Liver (tissue), 9 donors: ENCODE data around the gene SLC30A3. TPM values are rescaled to one million over a fixed set of nuclear protein-coding genes. Genes with fewer than 3 reads are reported as not detected.

Experiments used
- DNase-seq: peaks from one replicate; pipeline ENCODE4 v3.0.0-alpha.2; 2017; ENCODE audit warnings: low spot score
- H3K27ac ChIP-seq, 2 donors: one replicate each; pipeline ENCODE4 v1.7.0; 2013; ENCODE audit warnings: inconsistent platforms in 2 of 2, low read length in 2 of 2, control low read depth in 1 of 2, low read depth in 1 of 2, mild to moderate bottlenecking in 1 of 2
- H3K27me3 ChIP-seq, 4 donors: one replicate each; pipeline versions ENCODE4 v1.6.1 to v1.7.0; 2013; ENCODE audit warnings: low read length in 3 of 4, inconsistent platforms in 1 of 4, mild to moderate bottlenecking in 1 of 4, moderate library complexity in 1 of 4; ENCODE audit not compliant: control insufficient read depth in 4 of 4, insufficient read depth in 4 of 4
- H3K36me3 ChIP-seq, 4 donors: one replicate each; pipeline versions ENCODE4 v1.6.1 to v1.7.0; 2013; ENCODE audit warnings: low read length in 3 of 4, mild to moderate bottlenecking in 3 of 4, low read depth in 1 of 4, moderate library complexity in 1 of 4; ENCODE audit not compliant: control insufficient read depth in 4 of 4, insufficient read depth in 3 of 4
- H3K4me1 ChIP-seq, 4 donors: one replicate each; pipeline versions ENCODE4 v1.6.1 to v1.7.0; 2013; ENCODE audit warnings: low read length in 3 of 4, mild to moderate bottlenecking in 3 of 4, moderate library complexity in 1 of 4; ENCODE audit not compliant: control insufficient read depth in 4 of 4, insufficient read depth in 4 of 4
- H3K4me3 ChIP-seq, 3 donors: one replicate each; pipeline versions ENCODE4 v1.6.1 to v1.7.0; 2013; ENCODE audit warnings: low read length in 3 of 3, control low read depth in 1 of 3, low read depth in 1 of 3, mild to moderate bottlenecking in 1 of 3
- H3K9ac ChIP-seq, 2 donors: one replicate each; pipeline ENCODE4 v1.7.0; 2013; ENCODE audit warnings: low read length in 2 of 2, mild to moderate bottlenecking in 2 of 2, moderate library complexity in 2 of 2, control low read depth in 1 of 2, low read depth in 1 of 2
- H3K9me3 ChIP-seq, 4 donors: one replicate each; pipeline versions ENCODE4 v1.6.1 to v1.7.0; 2013; ENCODE audit warnings: low read length in 3 of 4; ENCODE audit not compliant: control insufficient read depth in 4 of 4
- HNF4A ChIP-seq, 2 donors: conservative IDR thresholded peaks; 2 replicates each; pipeline ENCODE4 v1.6.1; 2016; ENCODE audit warnings: antibody characterized with exemption in 2 of 2, mild to moderate bottlenecking in 2 of 2
- HNF4G ChIP-seq: IDR thresholded peaks from 2 replicates; pipeline ENCODE4 v1.6.1; 2016; ENCODE audit warnings: antibody characterized with exemption
- JUND ChIP-seq, 2 donors: IDR thresholded peaks; 2 replicates each; pipeline ENCODE4 v1.6.1; 2016; ENCODE audit warnings: antibody characterized with exemption in 2 of 2
- RAD21 ChIP-seq, 2 donors: IDR thresholded peaks; 2 replicates each; pipeline ENCODE4 v1.6.1; 2016; ENCODE audit warnings: antibody characterized with exemption in 2 of 2, mild to moderate bottlenecking in 2 of 2
- RXRA ChIP-seq, 2 donors: IDR thresholded peaks; 2 replicates each; pipeline ENCODE4 v1.6.1; 2017 to 2018; ENCODE audit warnings: antibody characterized with exemption in 2 of 2, mild to moderate bottlenecking in 1 of 2
- SP1 ChIP-seq: IDR thresholded peaks from 2 replicates; pipeline ENCODE4 v1.6.1; 2018; ENCODE audit warnings: antibody characterized with exemption, mild to moderate bottlenecking
- WGBS: extraction: QIAGEN DNeasy Blood & Tissue Kit; methylation state at CpG from one replicate; pipeline ENCODE4 v1.1.7; 2013; 5-methylcytosine and 5-hydroxymethylcytosine counted together
- polyA plus RNA-seq, 2 donors: library from polyadenylated mRNA; stranded (reverse) in 1 of 2; unstranded in 1 of 2; fragments of 200-250 nt in 1 of 2; fragments of >200 nt in 1 of 2; fragmentation: Nextera tagmentation in 1 of 2; extraction: Ambion mirVana in 1 of 2; gene quantifications; one replicate each; pipeline versions ENCODE4 v1.2.1 to v1.2.3, GENCODE V29; 2013 to 2015
- total RNA-seq, 2 donors: library from RNA; depleted of rRNA; stranded (reverse); fragments of >200 nt; gene quantifications; one replicate each; pipeline ENCODE4 v1.2.3, GENCODE V29; 2014
- TF ChIP-seq, protein P1 (sequence below): IDR thresholded peaks from 2 replicates; pipeline ENCODE4 v1.6.1; 2016; ENCODE audit warnings: antibody characterized with exemption
- TF ChIP-seq, protein P2 (sequence below): fragments of 150-350 bp; IDR thresholded peaks from 2 replicates; pipeline ENCODE4 v1.5.1; 2017; ENCODE audit warnings: improper control_type of control experiment, low read depth, low read length; ENCODE audit not compliant: missing input control
- TF ChIP-seq, protein P3 (sequence below): IDR thresholded peaks from 2 replicates; pipeline ENCODE4 v1.6.1; 2016; ENCODE audit warnings: antibody characterized with exemption
- TF ChIP-seq, protein P4 (sequence below): IDR thresholded peaks from 2 replicates; pipeline ENCODE4 v1.6.1; 2016; ENCODE audit warnings: antibody characterized with exemption
- donor health status: healthy.
- donor health status: healthy.
- donor health status: healthy.
- donor health status: healthy.
- donor health status: healthy.

The SLC30A3 gene
- total and polyA plus RNA-seq, 4 donors: 0.20 TPM; not detected in 3

DNA sequence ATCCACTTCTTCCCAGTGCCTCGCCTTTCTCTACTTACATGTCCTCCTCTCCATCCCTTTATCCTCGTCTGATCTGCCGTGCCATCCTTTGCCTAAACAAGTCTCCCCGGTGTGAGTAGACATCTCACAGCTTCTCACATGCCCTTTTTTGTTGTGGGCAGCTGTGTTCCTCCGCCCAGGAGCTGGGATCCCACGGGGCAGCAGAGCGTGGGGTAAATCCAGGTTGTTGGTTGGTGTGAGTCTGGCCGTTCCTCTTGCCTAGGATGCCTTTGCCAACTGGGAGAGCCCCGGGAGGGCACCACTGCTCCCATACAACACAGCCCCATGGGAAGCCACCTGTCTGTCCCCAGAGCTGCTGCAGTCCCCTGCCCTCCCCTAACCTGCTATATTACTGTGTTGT lies 22.4 kb downstream of the SLC30A3 start:
- 96% methylated on average over 9 of the region's 9 CpGs for WGBS
- peaks cover 30 to 88% (median 71%) of the 10 kb centered on the region in 4 donors for H3K36me3 ChIP-seq
- no peak overlapping the region for H3K4me3 ChIP-seq
- no peak for TF ChIP-seq JUND (IDR thresholded peaks at IDR 0.05)
- no peak overlapping the region for H3K27ac ChIP-seq
- H3K9ac ChIP-seq: no peak overlapping the region
- no peaks in the 10 kb centered on the region for H3K4me1 ChIP-seq
- DNase-seq: no peak
- no peaks in the 10 kb centered on the region for H3K27me3 ChIP-seq
- no peaks in the 10 kb centered on the region for H3K9me3 ChIP-seq

DNA sequence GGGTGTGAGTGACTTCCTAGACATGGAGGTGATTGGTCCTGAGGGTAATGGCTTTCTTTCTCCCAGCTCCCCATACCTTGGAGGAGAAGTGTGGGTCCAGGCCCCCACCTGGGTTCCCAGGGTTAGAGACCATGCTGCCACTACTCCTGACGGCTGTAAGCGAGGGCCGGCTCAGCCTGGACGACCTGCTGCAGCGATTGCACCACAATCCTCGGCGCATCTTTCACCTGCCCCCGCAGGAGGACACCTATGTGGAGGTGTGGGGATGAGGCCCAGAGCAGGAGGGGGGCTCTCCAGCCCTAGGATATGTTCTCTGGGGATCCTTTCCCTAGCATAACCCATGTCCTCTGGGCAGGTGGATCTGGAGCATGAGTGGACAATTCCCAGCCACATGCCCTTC lies 23.9 kb downstream of the SLC30A3 start:
- TF ChIP-seq, protein P1, sequence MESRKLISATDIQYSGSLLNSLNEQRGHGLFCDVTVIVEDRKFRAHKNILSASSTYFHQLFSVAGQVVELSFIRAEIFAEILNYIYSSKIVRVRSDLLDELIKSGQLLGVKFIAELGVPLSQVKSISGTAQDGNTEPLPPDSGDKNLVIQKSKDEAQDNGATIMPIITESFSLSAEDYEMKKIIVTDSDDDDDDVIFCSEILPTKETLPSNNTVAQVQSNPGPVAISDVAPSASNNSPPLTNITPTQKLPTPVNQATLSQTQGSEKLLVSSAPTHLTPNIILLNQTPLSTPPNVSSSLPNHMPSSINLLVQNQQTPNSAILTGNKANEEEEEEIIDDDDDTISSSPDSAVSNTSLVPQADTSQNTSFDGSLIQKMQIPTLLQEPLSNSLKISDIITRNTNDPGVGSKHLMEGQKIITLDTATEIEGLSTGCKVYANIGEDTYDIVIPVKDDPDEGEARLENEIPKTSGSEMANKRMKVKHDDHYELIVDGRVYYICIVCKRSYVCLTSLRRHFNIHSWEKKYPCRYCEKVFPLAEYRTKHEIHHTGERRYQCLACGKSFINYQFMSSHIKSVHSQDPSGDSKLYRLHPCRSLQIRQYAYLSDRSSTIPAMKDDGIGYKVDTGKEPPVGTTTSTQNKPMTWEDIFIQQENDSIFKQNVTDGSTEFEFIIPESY: no peak
- TF ChIP-seq, protein P2, sequence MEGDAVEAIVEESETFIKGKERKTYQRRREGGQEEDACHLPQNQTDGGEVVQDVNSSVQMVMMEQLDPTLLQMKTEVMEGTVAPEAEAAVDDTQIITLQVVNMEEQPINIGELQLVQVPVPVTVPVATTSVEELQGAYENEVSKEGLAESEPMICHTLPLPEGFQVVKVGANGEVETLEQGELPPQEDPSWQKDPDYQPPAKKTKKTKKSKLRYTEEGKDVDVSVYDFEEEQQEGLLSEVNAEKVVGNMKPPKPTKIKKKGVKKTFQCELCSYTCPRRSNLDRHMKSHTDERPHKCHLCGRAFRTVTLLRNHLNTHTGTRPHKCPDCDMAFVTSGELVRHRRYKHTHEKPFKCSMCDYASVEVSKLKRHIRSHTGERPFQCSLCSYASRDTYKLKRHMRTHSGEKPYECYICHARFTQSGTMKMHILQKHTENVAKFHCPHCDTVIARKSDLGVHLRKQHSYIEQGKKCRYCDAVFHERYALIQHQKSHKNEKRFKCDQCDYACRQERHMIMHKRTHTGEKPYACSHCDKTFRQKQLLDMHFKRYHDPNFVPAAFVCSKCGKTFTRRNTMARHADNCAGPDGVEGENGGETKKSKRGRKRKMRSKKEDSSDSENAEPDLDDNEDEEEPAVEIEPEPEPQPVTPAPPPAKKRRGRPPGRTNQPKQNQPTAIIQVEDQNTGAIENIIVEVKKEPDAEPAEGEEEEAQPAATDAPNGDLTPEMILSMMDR: no peak
- TF ChIP-seq HNF4G (no peak), RXRA (IDR thresholded peaks at IDR 0.05) (no peak)
- 97% methylated on average over 8 of the region's 8 CpGs for WGBS
- H3K4me1 ChIP-seq: no peaks in the 10 kb centered on the region
- no peak for DNase-seq
- H3K4me3 ChIP-seq: no peak overlapping the region
- H3K9ac ChIP-seq: no peak overlapping the region
- H3K27ac ChIP-seq: no peak overlapping the region
- peaks cover 29 to 97% (median 78%) of the 10 kb centered on the region in 4 donors for H3K36me3 ChIP-seq
- H3K27me3 ChIP-seq: no peaks in the 10 kb centered on the region
- no peaks in the 10 kb centered on the region for H3K9me3 ChIP-seq

DNA sequence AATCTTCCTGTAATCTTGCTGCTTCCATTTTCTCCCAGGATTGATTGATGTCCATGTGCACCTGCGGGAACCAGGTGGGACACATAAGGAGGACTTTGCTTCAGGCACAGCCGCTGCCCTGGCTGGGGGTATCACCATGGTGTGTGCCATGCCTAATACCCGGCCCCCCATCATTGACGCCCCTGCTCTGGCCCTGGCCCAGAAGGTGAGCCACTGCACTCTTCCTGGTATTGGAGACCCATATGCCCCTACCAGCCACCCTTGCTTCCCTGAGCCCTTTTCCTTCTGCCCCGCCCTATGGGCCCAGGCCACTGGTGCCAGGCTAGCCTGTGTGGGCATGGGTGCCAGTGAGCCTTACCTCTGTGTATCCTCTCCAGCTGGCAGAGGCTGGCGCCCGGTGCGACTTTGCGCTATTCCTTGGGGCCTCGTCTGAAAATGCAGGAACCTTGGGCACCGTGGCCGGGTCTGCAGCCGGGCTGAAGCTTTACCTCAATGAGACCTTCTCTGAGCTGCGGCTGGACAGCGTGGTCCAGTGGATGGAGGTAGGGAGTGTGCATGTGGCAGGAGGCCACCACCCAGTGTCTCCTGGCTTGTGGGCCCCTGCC lies 25.4 kb downstream of the SLC30A3 start:
- Histone ChIP-seq H3K27me3 (no peaks in the 10 kb centered on the region), H3K4me1 (no peaks in the 10 kb centered on the region), H3K36me3 (peaks cover 30 to 97% (median 80%) of the 10 kb centered on the region in 4 donors), H3K27ac (no peak overlapping the region), H3K9ac (no peak overlapping the region), H3K4me3 (no peak overlapping the region), H3K9me3 (no peaks in the 10 kb centered on the region)
- TF ChIP-seq, protein P3, sequence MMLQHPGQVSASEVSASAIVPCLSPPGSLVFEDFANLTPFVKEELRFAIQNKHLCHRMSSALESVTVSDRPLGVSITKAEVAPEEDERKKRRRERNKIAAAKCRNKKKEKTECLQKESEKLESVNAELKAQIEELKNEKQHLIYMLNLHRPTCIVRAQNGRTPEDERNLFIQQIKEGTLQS: no peak
- TF ChIP-seq, protein P1: no peak
- TF ChIP-seq, protein P4, sequence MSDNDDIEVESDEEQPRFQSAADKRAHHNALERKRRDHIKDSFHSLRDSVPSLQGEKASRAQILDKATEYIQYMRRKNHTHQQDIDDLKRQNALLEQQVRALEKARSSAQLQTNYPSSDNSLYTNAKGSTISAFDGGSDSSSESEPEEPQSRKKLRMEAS: no peak
- TF ChIP-seq, protein P2: no peak
- no peak for TF ChIP-seq HNF4G
- TF ChIP-seq SP1: no peak
- no peak for TF ChIP-seq HNF4A (conservative IDR thresholded peaks at IDR 0.05)
- no peak for TF ChIP-seq RAD21 (IDR thresholded peaks at IDR 0.05)
- DNase-seq: no peak
- WGBS: 97% methylated on average over 15 of the region's 15 CpGs
